Hematopoietic multipotent progenitor cell treated with erythropoietin and hydrocortisone succinate and interleukin-3 and kit ligand, for 6 days (in vitro differentiated cells): ENCODE measurements around the gene NPSR1.
"Not testable (repeated sequence)": the region's sequence is repeated elsewhere in the genome, so short reads cannot be mapped to it uniquely, and the experiment has no call there.

Experiments used
- DNase-seq: peaks from one replicate; pipeline ENCODE4 v3.0.0-alpha.2; 2015

NPSR1 gene

GRCh38 chr7:34759477-34760125 lies 101.6 kb downstream of the NPSR1 start:
- DNase-seq, result peak; percentile 33

GRCh38 chr7:34760271-34760670 lies 102.3 kb downstream of the NPSR1 start:
- DNase-seq, result no peak

DNA sequence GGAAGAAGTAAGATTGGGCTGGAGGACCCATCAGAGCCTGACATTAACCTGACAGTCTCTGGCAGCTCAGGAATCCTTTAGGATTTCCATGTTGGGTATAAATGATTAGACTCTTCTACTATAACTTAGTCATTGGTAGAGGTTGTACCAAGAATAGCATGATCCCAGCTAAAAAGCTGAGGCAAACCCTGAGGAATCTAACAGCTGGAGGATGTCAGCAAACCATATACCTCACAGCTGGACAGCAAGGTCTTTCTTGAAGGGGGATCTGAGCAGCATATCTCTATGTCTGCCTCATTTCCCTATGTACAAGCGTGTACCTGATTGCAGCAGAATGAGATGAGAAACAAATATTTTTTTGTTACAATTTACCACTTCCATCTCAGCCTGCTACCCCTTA lies 103.2 kb downstream of the NPSR1 start:
- DNase-seq, result no peak

DNA sequence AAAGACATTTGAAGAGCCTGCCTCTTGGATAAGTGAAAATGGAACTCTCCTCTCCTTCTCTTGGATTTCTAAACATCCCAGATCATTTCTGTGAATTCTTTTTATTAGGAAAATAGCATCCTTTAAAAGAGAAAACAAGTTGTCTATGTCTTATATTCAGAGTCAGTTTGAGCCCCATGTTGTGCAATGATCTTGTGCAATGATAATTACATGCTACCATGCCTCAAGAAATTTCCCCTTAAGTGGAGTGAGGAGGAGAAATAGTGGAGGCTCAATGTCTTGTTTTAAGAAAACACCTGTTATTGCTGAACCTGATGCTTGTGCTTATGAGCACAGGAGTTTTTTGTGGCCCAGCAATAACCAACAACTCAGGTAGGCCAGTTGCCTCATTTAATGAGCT lies 103.6 kb downstream of the NPSR1 start:
- no peak for DNase-seq

- no peak for DNase-seq
Measured at GRCh38 chr7:34762764-34763163, 104.7 kb downstream of the NPSR1 start.

GRCh38 chr7:34772296-34772938 lies 114.4 kb downstream of the NPSR1 start:
- DNase-seq, result no peak

GRCh38 chr7:34776748-34777358 lies 118.8 kb downstream of the NPSR1 start:
- DNase-seq, result no peak

DNA sequence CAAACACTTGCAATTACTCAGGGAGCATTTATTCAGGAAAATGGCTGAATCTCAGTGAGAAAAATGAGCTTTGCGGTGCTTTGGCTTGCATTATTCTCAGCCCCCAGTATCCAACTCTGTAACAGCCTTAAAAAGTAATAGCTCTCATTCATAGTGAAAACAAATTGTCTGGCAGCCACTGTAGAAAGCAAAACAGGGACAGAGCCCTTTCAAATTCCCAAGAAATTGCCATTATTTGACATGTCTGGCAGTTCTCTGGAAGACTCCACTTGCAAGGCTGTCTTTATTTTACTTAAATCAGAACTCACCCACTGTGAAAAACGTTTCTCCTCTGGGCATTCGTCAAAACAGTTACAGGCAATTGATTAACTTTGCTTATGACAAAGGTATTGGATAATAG lies 122.5 kb downstream of the NPSR1 start:
- no peak for DNase-seq

DNA sequence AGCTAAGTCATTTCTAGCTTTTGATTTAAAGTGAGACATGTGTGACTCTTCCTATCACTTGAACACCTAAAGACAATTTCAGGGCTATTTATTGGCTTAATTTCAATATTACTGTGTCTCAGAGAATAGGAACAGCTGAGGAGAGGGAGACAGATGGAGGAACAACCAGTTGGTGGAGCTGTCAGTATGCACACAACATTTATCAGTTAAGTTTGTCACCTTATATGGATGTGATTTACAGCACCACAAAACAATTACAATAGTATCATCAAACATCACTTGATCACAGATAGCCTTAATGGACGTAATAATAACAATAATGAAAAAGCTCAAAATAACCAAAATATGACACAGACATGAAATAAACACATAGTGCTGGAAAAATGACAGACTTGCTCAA lies 129.6 kb downstream of the NPSR1 start:
- no peak for DNase-seq

- DNase-seq, result no peak
Measured at GRCh38 chr7:34806831-34807230, 148.8 kb downstream of the NPSR1 start.

DNA sequence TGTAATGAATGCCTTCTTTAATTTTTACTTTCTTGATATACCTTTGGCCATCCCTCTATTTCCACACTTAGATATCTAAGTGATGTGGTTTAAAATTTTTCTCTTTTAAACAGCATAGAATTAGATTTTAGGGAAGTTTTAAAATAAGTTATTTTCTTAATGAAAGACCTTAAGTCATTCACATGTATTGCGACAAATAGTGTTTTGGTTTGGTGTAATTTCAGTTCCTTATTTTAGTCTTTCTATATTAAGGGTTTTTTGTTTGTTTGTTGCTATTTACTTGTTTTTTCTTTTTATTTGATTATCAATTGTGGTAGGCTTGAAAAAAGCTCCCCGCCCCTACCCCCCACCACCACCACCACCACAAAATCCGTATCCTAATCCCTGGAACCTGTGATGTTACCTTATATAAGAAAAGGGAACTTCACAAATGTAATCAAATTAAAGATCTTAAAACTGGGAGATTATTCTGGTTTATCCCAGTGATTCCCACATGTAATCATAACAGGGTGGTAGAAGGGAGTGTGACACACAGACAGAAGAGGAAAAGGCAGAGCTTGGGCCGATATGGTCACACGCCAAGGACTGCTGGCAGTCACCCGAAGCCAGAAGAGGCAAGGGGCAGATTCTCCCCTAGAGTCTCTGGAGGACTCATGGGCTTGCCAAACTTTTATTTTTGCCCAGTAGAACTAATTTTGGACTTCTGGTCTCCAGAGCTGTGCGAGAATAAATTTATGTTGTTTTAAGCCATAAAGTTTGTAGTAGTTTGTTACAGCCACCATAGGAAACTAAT lies 149.7 kb downstream of the NPSR1 start:
- no peak for DNase-seq

DNA sequence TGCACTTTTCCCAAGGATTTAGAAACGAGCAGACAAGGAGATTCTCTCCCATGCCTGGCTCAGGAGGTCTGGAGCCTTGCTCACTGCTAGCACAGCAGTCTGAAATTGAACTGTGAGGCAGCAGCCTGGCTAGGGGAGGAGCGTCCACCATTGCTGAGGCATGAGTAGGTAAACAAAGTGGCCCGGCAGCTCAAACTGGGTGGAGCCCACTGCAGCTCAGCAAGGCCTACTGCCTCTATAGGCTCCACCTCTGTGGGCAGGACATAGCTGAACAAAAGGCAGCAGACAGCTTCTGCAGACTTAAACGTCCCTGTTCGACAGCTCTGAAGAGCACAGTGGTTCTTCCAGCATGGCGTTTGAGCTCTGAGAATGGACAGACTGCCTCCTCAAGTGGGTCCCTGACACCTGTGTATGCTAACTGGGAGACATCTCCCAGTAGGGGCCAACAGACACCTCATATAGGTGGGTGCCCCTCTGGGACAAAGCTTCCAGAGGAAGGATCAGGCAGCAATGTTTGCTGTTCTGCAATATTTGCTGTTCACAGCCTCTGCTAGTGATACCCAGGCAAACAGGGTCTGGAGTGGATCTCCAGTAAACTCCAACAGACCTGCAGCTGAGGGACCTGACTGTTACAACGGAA lies 156.3 kb downstream of the NPSR1 start:
- not testable (repeated sequence) for DNase-seq

DNA sequence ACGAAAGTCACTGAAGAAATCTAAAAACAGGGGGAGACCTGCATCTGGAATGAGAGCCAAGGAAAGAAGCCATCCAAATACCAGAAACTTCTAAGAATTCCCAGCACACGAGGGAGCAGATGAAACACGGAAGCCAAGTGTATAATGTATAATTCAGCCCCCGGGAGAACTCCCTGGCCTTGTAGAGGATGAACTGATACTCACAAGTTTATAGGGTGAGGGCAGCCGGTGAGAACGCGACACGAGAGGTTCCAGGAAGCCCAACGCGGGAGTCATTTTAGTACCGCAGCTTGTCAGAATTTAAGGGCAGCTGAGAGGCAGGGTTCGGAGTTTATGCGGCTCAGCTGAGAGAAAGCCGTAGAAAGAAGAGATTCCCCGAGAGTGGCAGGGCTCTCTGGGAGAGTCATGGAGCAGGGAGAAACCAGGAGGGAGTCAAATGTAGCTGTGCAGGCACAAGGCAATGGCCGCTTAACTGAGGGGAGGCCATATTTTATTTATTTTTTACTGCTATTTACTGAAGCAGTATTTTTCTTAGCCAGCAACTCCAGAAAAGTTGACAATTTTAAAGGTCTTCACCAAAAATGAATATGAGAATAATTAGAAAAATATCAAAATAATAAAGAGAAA lies 164.0 kb downstream of the NPSR1 start:
- DNase-seq, result no peak

DNA sequence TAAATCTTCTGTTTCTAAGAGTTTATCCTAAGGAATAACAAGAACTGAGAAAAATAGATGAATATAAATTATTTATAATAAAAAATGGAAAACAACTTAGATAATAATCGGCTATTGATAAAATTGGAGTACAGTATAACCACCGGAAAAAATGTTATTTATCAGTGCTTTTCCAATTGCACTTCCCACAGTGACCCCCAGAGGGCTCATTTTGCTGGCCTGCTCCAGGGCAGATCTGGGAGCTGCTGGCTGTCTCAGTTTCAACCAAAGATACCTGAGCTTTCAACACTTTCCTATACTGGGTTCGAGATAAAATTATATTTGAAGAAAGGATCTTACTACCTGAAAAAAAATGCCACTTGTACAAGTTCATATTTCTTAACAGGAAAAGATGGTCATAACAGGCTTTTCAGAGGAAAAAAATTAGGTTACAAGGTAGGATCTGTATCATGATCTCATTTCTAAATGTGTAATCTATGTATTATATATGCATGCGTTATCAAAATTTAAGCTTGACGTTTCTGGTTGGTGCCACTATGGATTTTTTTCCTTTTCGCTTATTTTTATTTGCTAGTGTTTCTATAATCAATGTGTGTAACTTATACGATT lies 165.7 kb downstream of the NPSR1 start:
- DNase-seq, result peak; percentile 63

GRCh38 chr7:34825221-34825620 lies 167.2 kb downstream of the NPSR1 start:
- no peak for DNase-seq

DNA sequence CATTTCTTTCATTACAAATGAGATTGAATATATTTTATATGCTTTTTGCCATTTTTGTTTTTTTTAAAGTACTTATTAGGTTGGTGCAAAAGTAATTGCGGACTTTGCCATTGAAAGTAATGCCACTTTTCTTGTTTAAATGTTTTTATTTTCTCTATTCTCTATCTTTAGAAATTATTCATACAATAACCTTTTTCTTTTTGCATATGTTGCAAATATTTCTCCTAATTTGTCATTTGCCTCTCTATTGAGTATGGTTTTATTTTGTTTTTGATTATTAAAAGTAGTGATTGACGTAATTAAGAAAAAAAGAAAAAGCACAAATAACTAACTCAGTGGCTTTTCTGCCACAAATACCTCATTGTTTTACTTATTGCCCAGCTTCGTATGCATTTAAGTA lies 172.4 kb downstream of the NPSR1 start:
- no peak for DNase-seq

DNA sequence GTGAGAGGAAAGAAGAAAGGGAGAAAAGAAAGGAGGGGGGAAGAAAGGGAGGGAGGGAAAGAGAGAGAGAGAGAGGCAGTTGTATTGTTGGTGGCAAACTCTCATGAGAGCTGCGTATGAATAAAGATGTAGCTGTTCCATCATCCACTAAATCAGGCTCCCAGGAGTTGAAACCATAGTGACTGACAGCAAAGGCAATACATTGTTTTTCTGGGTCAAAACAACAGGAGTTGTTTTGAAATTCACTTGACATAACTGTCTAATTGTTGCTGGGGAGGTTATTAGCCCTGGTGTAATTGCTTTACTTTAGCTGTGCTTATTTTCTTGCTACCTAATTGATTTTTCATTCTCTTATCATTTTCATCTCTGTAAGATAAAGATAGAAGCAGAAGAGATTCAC lies 173.4 kb downstream of the NPSR1 start:
- no peak for DNase-seq

GRCh38 chr7:34832020-34832419 lies 174.0 kb downstream of the NPSR1 start:
- no peak for DNase-seq

DNA sequence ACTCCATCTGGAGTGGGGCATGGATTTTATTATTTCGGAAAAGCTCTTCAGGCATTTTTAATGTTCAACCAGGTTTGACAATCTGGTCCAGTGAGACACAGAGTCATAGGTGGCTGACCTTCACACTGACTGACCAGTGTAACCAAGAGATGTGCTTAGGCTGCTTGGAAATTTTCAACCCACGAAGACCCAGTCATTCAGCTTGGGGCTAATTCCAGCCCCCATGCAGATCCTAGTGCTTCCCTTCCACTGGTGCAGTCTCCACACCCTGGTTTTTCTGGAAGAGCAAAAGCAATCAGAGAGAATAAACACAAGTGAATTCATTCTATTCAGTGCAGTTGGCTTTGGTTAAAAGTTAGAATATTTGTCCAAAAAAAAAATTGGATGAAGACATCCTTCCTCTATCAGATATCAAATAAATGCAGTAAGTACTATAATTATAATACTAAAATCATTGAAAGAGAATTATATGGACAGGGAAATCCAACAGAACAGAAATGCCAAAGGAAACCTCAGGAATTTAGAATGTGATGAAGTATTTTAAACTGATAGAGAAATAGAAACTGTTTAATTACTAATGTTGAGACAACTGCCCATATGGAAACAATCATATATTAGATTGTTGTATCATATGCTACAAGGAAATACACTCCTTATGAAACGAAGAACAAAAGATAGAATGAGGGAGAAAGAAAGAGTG lies 178.0 kb downstream of the NPSR1 start:
- DNase-seq, result no peak

DNA sequence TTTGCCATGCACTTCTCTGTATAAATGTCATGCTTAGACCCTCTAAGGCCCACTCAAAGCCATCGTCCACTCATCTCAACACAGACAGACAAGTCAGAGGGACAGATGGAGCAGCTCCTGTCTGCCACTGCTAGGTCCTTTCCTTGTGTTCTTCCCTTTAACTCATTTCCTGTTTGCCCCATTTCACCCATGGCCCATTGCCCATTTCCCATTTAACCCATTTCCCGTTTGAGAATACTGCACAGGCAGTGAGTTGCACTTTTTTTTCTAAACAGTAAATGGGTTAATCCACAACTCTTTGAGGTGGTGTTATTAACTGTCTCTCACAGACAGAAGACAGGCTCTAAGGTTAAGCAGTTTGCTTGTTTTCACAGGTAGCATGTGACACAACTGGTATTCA lies 179.3 kb downstream of the NPSR1 start:
- DNase-seq, result no peak

- DNase-seq, result no peak
Measured at GRCh38 chr7:34837801-34838201, 179.8 kb downstream of the NPSR1 start.

DNA sequence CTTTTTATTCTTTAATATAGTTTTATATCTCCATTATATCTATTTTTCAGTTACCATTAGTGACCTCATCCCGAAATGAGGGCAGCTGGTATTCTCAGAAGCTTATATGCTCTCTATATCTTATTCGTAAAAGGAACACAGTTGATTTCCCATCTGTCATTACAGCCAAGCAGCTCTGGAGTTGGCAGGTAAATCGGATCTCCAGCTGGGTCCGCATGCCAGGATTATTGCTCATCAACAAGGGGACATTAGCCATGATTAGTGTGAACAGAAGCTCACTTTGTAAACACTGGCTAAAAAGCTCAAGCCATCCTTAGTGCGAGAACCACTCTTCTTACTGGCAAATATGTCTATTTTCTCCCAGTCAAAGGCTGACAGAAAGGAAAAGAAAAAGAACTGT lies 180.3 kb downstream of the NPSR1 start:
- no peak for DNase-seq
